Activated CD4-positive, alpha-beta T cell treated with anti-CD3 and anti-CD28 coated beads, Interleukin-2, amount 10 ng/mL, durations not matched to agents 7 days and 5 days (primary cell): ENCODE data around the gene ME1. TPM values are rescaled to one million over a fixed set of nuclear protein-coding genes. Genes with fewer than 3 reads are reported as not detected.

Experiments used
- CTCF ChIA-PET: fragments of 350-600 bp; sonication (Branson Sonifier 250); formaldehyde crosslinking; loops from one replicate; lab custom pipeline; 2021; ENCODE audit warnings: antibody characterized with exemption; lab: Charles Lee
- POLR2A ChIA-PET: fragments of 350-600 bp; sonication (Branson Sonifier 250); formaldehyde crosslinking; loops from one replicate; lab custom pipeline; 2021; ENCODE audit warnings: antibody characterized with exemption; lab: Charles Lee
- DNase-seq: peaks from one replicate; pipeline ENCODE4 v3.0.0-alpha.2; 2020
- H3K27ac Mint-ChIP-seq: one replicate; pipeline ENCODE4 v1.8.0; 2021; ENCODE audit warnings: mild to moderate bottlenecking, moderate library complexity, mixed read lengths
- H3K27me3 Mint-ChIP-seq: one replicate; pipeline ENCODE4 v1.8.0; 2021; ENCODE audit warnings: mixed read lengths
- H3K36me3 Mint-ChIP-seq: one replicate; pipeline ENCODE4 v1.8.0; 2021; ENCODE audit warnings: low read depth, mixed read lengths
- H3K4me1 Mint-ChIP-seq: one replicate; pipeline ENCODE4 v1.8.0; 2021; ENCODE audit warnings: mixed read lengths
- H3K4me3 Mint-ChIP-seq: one replicate; pipeline ENCODE4 v1.8.0; 2021; ENCODE audit warnings: mild to moderate bottlenecking, moderate library complexity, mixed read lengths
- H3K9me3 Mint-ChIP-seq: one replicate; pipeline ENCODE4 v1.8.0; 2021; ENCODE audit warnings: mixed read lengths
- total RNA-seq, 2 experiments: library from RNA; stranded (reverse); gene quantifications; one replicate each; pipeline ENCODE4 v1.2.3, GENCODE V29; 2021

ME1 gene
- total RNA-seq, 2 experiments from 2014 or later = not detected

DNA sequence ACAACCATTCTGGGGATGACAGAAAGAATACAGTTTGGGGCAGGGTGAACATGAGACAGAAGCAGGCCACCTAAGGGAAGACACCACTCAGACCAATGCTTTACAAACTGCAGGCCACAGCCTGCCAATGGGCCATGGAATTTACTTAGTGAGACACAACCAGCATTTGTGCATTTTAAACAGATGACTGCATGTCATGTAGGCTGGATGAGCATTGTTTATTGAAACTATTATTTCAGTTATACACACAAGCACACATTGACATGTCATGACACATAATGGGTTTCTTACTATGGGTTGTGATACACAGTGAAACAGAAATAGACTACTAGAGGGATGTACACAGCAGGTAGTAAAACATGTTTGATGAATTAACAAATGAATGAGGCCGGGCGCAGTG is 245.8 kb downstream of the ME1 start:
- H3K36me3 Mint-ChIP-seq = peaks cover 48% of the 10 kb centered on the region
- CTCF ChIA-PET = interaction anchor here (2.2 kb wide), 1 partner anchor 119 kb away, joined by 10 read pairs; the partner anchor contains the start of gene UBE3D
- POLR2A ChIA-PET = no interaction called here
- no peak for DNase-seq
- no peak overlapping the region for H3K4me3 Mint-ChIP-seq
- H3K4me1 Mint-ChIP-seq = peaks cover 13% of the 10 kb centered on the region
- H3K9me3 Mint-ChIP-seq = no peaks in the 10 kb centered on the region
- no peak overlapping the region for H3K27ac Mint-ChIP-seq
- H3K27me3 Mint-ChIP-seq = no peaks in the 10 kb centered on the region

DNA sequence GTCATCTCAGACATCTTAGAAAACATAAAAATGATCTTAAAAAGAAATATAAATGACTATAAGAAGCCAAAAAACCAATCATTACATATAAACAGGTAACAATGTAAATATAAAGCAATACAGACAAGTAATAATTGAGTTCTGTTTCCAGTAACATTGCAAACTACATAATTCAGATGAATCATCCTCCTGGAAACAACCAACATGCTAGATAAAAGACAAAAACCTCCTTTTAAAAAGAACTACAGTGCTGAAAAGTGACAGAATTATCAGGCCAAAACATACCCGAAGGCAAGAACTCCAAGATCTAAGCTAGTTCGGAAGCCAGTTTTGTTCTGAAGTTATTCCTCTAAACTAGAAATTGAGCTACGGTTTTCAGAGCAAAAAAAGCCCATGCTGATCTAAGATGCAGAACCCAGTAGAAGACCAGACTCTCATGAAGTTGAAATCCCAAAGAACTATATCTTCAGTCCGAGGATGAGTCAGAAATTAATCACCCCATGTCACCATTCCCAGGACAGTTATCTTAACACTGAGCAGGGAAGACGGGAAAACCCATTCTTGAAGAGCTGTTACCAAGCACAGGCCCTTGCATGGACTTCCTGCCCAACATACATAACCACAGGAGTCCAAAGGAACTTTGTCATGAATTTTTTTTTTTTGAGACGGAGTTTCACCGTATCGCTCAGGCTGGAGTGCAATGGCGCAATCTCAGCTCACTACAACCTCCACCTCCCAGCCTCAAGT is 247.6 kb downstream of the ME1 start:
- POLR2A ChIA-PET = interaction anchor here (0.7 kb wide), 1 partner anchor 14 kb away, joined by 3 read pairs; no protein-coding TSS in a partner anchor
- CTCF ChIA-PET = interaction anchor here (0.5 to 2.2 kb wide), 3 partner anchors 18 to 864 kb away, joined by 3 to 10 read pairs (median 3); partner anchors contain the start of gene UBE3D
- H3K27ac Mint-ChIP-seq = no peak overlapping the region
- peaks cover 36% of the 10 kb centered on the region for H3K36me3 Mint-ChIP-seq
- no peak for DNase-seq
- H3K9me3 Mint-ChIP-seq = no peaks in the 10 kb centered on the region
- H3K27me3 Mint-ChIP-seq = no peaks in the 10 kb centered on the region
- H3K4me1 Mint-ChIP-seq = peaks cover 8% of the 10 kb centered on the region
- H3K4me3 Mint-ChIP-seq = no peak overlapping the region

- CTCF ChIA-PET = interaction anchor here (1.1 kb wide), 1 partner anchor 8 kb away, joined by 3 read pairs; no protein-coding TSS in a partner anchor
- no peaks in the 10 kb centered on the region for H3K27me3 Mint-ChIP-seq
- POLR2A ChIA-PET = no interaction called here
- DNase-seq = no peak
- H3K36me3 Mint-ChIP-seq = peaks cover 39% of the 10 kb centered on the region
- H3K27ac Mint-ChIP-seq = no peak overlapping the region
- no peaks in the 10 kb centered on the region for H3K9me3 Mint-ChIP-seq
- H3K4me3 Mint-ChIP-seq = no peak overlapping the region
- H3K4me1 Mint-ChIP-seq = peaks cover 7% of the 10 kb centered on the region
Observed at GRCh38 chr6:83182114-83182513, 248.7 kb downstream of the ME1 start.

DNA sequence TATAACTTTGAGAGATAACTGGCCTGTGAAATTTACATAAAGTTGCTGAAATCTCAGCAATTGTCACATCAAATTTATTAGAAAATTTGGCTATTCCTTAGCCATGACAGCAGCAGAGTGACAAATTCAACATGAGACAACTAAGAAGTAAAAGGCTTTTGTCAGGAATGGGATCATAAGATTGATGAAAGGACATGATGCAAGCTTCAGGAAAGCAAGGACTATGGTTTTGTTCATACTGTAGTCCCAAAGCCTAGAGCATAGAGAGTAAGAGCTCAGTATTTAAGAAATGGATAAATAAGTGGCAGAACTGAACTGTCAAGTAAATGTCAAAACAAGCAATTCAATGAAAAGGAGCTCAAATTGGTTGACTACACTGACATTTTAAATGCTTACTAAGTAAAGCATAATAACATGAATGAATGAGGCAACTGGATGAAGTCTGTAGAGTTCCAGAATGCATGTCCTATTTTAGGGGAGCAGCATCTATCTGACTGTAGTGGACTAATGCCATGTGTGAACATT is 250.4 kb downstream of the ME1 start:
- no peaks in the 10 kb centered on the region for H3K9me3 Mint-ChIP-seq
- no peak overlapping the region for H3K4me3 Mint-ChIP-seq
- H3K4me1 Mint-ChIP-seq = peaks cover 7% of the 10 kb centered on the region
- H3K27me3 Mint-ChIP-seq = no peaks in the 10 kb centered on the region
- no peak for DNase-seq
- ChIA-PET CTCF (interaction anchor here (1.8 kb wide), 1 partner anchor 9 kb away, joined by 4 read pairs; no protein-coding TSS in a partner anchor), POLR2A (interaction anchor here (0.6 kb wide), 1 partner anchor 817 kb away, joined by 4 read pairs; no protein-coding TSS in a partner anchor)
- H3K27ac Mint-ChIP-seq = no peak overlapping the region
- peaks cover 37% of the 10 kb centered on the region for H3K36me3 Mint-ChIP-seq

DNA sequence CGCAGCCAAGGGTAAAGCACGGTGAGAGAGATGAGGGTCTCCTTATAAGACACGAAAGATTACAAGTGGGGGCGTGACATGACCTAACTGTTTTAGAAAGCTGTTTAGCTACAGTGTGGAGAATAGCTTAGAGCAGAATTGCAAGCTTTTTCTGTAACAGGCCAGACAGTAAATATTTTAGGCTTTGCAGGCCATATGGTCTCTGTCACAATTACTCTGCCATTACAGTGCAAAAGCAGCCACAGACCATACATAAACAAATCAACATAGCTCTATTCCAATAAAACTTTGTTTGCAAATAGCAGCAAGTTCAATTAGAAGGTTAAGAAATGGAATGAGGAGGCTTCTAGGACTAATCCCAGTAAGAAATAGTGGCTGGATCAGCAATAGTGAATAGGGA is 254.6 kb downstream of the ME1 start:
- Mint-ChIP-seq H3K36me3 (peaks cover 28% of the 10 kb centered on the region), H3K4me3 (no peak overlapping the region), H3K9me3 (no peaks in the 10 kb centered on the region), H3K4me1 (peaks cover 3% of the 10 kb centered on the region), H3K27me3 (no peaks in the 10 kb centered on the region), H3K27ac (no peak overlapping the region)
- ChIA-PET CTCF (interaction anchor here (2.0 kb wide), 1 partner anchor 111 kb away, joined by 7 read pairs; the partner anchor contains the start of gene UBE3D), POLR2A (no interaction called here)
- no peak for DNase-seq

GRCh38 chr6:83169511-83169910 is 261.3 kb downstream of the ME1 start:
- Mint-ChIP-seq H3K36me3 (peaks cover 65% of the 10 kb centered on the region), H3K4me1 (peaks cover 4% of the 10 kb centered on the region), H3K4me3 (no peak overlapping the region), H3K27me3 (no peaks in the 10 kb centered on the region), H3K27ac (no peak overlapping the region), H3K9me3 (no peaks in the 10 kb centered on the region)
- ChIA-PET POLR2A (interaction anchor here (0.5 to 0.6 kb wide), 2 partner anchors 65 to 67 kb away, joined by 3 to 7 read pairs; no protein-coding TSS in a partner anchor), CTCF (no interaction called here)
- no peak for DNase-seq

GRCh38 chr6:83169106-83169505 is 261.7 kb downstream of the ME1 start:
- CTCF ChIA-PET = no interaction called here
- Mint-ChIP-seq H3K36me3 (peaks cover 65% of the 10 kb centered on the region), H3K4me1 (peaks cover 6% of the 10 kb centered on the region)

DNA sequence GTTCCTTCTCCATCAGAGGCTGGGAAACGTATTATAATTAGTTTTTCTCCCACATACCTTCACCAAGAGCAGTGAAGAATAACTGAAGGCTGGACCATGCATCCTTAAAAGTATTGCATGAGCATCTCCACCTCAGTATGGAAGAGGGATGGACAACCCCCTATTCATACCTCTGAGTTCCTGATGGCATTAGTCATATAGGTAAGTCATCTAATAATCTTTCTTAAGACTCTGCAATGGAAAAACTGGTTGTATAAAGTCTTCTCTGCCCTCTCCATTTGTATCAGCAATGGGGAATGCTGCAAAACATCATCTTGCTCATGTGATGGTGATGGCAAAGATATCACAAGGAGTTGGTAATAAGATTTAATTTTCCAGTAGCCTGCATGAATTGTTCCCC is 262.3 kb downstream of the ME1 start:
- peaks cover 68% of the 10 kb centered on the region for H3K36me3 Mint-ChIP-seq
- H3K27me3 Mint-ChIP-seq = no peaks in the 10 kb centered on the region
- ChIA-PET POLR2A (no interaction called here), CTCF (interaction anchor here (1.3 kb wide), 1 partner anchor 13 kb away, joined by 3 read pairs; no protein-coding TSS in a partner anchor)
- no peak overlapping the region for H3K27ac Mint-ChIP-seq
- no peak overlapping the region for H3K4me3 Mint-ChIP-seq
- no peaks in the 10 kb centered on the region for H3K9me3 Mint-ChIP-seq
- H3K4me1 Mint-ChIP-seq = peaks cover 6% of the 10 kb centered on the region
- no peak for DNase-seq

More at GRCh38 chr6:83169106-83169505, 261.7 kb downstream of the ME1 start:
- no peak for DNase-seq
- Mint-ChIP-seq H3K27me3 (no peaks in the 10 kb centered on the region), H3K4me3 (no peak overlapping the region), H3K27ac (no peak overlapping the region), H3K9me3 (no peaks in the 10 kb centered on the region)
- POLR2A ChIA-PET = no interaction called here

GRCh38 chr6:83167726-83168278 is 263.0 kb downstream of the ME1 start:
- Mint-ChIP-seq H3K36me3 (peaks cover 63% of the 10 kb centered on the region), H3K27me3 (no peaks in the 10 kb centered on the region), H3K4me1 (peaks cover 6% of the 10 kb centered on the region), H3K4me3 (no peak overlapping the region), H3K27ac (no peak overlapping the region), H3K9me3 (no peaks in the 10 kb centered on the region)
- POLR2A ChIA-PET = no interaction called here
- DNase-seq = no peak
- CTCF ChIA-PET = interaction anchor here (1.3 kb wide), 1 partner anchor 12 kb away, joined by 3 read pairs; no protein-coding TSS in a partner anchor

Other genes with a start within 250 kb of the ME1 start
- gene PGM3, start 237.8 kb downstream of the ME1 start, total RNA-seq = 10 to 100 TPM; 12.3 to 14.1 TPM
- gene RWDD2A, start 237.7 kb downstream of the ME1 start, total RNA-seq = 1 to 10 TPM; 1.4 to 1.6 TPM
- gene PRSS35, start 81.5 kb upstream of the ME1 start, total RNA-seq = not detected